ENCODE data around the gene ANKRD13D. TPM values are rescaled to one million over a fixed set of nuclear protein-coding genes. Genes with fewer than 3 reads are reported as not detected.

The ANKRD13D gene
- total RNA-seq, 1 donor from 2014 or later, result 59.4 TPM

- peak; percentile 32 for TF ChIP-seq CTCF (IDR thresholded peaks at IDR 0.05)
- intact Hi-C loops (cut with DNase I), result no loop called here
- peaks cover 33% of the 10 kb centered on the region for H3K36me3 ChIP-seq
- H3K27ac ChIP-seq, result peak overlapping the region; percentile 93
- H3K9me3 ChIP-seq, result no peaks in the 10 kb centered on the region
- H3K4me1 ChIP-seq, result peaks cover 80% of the 10 kb centered on the region
- peak overlapping the region; percentile 40 for H3K4me3 ChIP-seq
- H3K27me3 ChIP-seq, result no peaks in the 10 kb centered on the region
- ATAC-seq (peak; percentile 51), DNase-seq (peak; percentile 81)
These were observed 12.3 kb upstream of the ANKRD13D start for GRCh38 chr11:67276781-67277230.

DNA sequence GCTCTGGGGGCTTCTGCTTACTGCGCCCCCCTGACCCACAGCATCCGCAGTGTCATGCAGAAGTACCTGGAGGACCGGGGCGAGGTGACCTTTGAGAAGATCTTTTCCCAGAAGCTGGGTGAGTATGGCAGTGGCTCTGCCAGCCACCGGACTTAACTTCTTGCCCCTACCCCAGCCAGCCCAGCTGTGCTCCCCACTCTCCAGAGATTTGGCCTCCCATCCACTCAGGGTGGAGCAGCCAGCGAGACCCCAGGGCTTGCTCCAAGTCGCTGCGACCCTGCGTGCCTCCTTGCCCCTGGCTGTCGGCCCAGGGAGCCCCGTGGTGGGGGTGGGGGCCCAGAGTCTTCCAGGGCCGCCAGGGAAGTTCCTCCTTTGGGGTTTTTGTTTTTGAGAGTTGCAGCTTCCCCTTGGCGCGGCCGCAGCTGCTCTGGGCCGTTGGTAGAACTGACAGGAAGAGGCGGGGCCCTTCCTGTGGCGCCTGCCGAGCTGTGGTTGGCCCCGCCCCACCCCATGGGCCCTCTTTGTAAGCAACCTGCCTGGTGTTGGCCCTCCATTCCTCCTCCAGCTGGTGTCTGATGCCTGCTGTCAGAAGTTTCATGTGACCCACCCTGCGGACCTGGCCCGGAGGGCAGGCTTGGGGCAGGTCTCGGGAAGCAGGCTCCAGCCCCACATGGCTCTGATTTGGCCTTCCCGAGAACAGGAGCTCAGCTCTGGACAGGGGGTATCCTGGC lies 11.7 kb upstream of the ANKRD13D start:
- intact Hi-C loops (cut with DNase I), result no loop called here
- DNase-seq, result peak; percentile 95
- no peaks in the 10 kb centered on the region for H3K27me3 ChIP-seq
- peak overlapping the region; percentile 93 for H3K27ac ChIP-seq
- H3K4me1 ChIP-seq, result peaks cover 74% of the 10 kb centered on the region
- ATAC-seq, result peak; percentile 92
- H3K4me3 ChIP-seq, result peak overlapping the region; percentile 40
- H3K36me3 ChIP-seq, result peaks cover 39% of the 10 kb centered on the region
- H3K9me3 ChIP-seq, result no peaks in the 10 kb centered on the region
- no peak for TF ChIP-seq CTCF (IDR thresholded peaks at IDR 0.05)

GRCh38 chr11:67278135-67278938 lies 10.8 kb upstream of the ANKRD13D start:
- Histone ChIP-seq H3K36me3 (peaks cover 49% of the 10 kb centered on the region), H3K9me3 (no peaks in the 10 kb centered on the region), H3K27me3 (no peaks in the 10 kb centered on the region), H3K27ac (peak overlapping the region; percentile 93), H3K4me1 (peaks cover 70% of the 10 kb centered on the region), H3K4me3 (peak overlapping the region; percentile 40)
- intact Hi-C loops (cut with DNase I), result no loop called here
- ATAC-seq (no peak), DNase-seq (peak; percentile 65)
- no peak for TF ChIP-seq CTCF (IDR thresholded peaks at IDR 0.05)

GRCh38 chr11:67278939-67279588 lies 10.0 kb upstream of the ANKRD13D start:
- no peak overlapping the region for H3K4me3 ChIP-seq
- intact Hi-C loops (cut with DNase I), result no loop called here
- H3K36me3 ChIP-seq, result peaks cover 56% of the 10 kb centered on the region
- no peak for ATAC-seq
- peak; percentile 42 for DNase-seq
- H3K27me3 ChIP-seq, result no peaks in the 10 kb centered on the region
- peak overlapping the region; percentile 93 for H3K27ac ChIP-seq
- peaks cover 69% of the 10 kb centered on the region for H3K4me1 ChIP-seq
- no peaks in the 10 kb centered on the region for H3K9me3 ChIP-seq
- TF ChIP-seq CTCF (IDR thresholded peaks at IDR 0.05), result no peak

DNA sequence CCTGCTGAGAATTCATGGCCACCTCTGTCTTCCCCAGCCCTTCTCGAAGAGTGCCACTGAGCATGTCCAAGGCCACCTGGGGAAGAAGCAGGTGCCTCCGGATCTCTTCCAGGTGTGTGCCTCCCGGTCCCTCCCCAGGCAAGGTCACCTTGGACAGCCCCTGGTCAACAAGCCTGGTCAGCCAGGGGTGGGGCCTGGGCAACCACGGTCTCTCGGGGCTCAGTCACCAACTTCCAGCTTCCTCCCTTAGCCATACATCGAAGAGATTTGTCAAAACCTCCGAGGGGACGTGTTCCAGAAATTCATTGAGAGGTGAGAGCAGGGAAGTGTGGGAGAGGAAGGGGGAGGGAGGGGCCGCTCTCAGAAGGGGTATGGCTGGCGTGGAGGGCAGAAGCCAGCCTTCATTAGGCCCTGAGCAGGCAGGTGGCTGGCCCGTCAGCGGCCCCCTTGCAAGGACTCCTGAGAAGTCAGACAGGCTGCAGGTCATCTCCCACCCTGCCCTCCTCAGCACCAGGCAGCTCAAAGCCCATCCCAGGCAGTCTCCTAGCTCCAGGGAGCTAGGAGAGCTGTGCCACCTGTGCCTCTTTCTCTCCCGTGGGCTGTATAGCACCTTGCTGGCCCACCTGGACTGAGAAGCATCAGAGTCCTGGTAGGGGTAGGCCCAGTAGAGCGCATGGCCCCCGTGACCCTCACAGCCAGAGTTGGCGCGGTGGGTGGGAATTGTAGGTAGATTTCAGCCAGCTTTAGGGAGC lies 9.3 kb upstream of the ANKRD13D start:
- intact Hi-C loops (cut with DNase I), result no loop called here
- no peak for TF ChIP-seq CTCF (IDR thresholded peaks at IDR 0.05)
- H3K27me3 ChIP-seq, result no peaks in the 10 kb centered on the region
- peak overlapping the region; percentile 93 for H3K27ac ChIP-seq
- ATAC-seq (no peak), DNase-seq (peak; percentile 54)
- peaks cover 63% of the 10 kb centered on the region for H3K36me3 ChIP-seq
- no peak overlapping the region for H3K4me3 ChIP-seq
- H3K9me3 ChIP-seq, result no peaks in the 10 kb centered on the region
- peaks cover 62% of the 10 kb centered on the region for H3K4me1 ChIP-seq

Data from upper lobe of right lung (tissue), 1 donor.